ENCODE data around the gene KIAA0319L. TPM values are rescaled to one million over a fixed set of nuclear protein-coding genes. Genes with fewer than 3 reads are reported as not detected.
A peak's percentile ranks its signal among the peaks of the same experiment; 100 is the strongest.

The KIAA0319L gene
- total RNA-seq, 4 donors from 2014 or later: 26.3 to 44.8 (median 38.9) TPM

- Histone ChIP-seq H3K27me3 (peaks cover 89% of the 10 kb centered on the region), H3K4me1 (peaks cover 0 to 37% (median 18%) of the 10 kb centered on the region in 3 donors), H3K4me3 (no peak overlapping the region), H3K36me3 (no peaks in the 10 kb centered on the region), H3K27ac (no peak overlapping the region), H3K9me3 (no peaks in the 10 kb centered on the region)
- no peak for ATAC-seq
- 85% methylated on average over 12 of the region's 30 CpGs; no CpG with 5 or more reads in 1 of the 2 donors for WGBS, 2 donors (ENCODE audit: low coverage in 1 of 2)
- TF ChIP-seq POLR2AphosphoS5 (IDR thresholded peaks at IDR 0.05) (no peak), EP300 (IDR thresholded peaks at IDR 0.05) (no peak), POLR2A (IDR thresholded peaks at IDR 0.05) (no peak), CTCF (IDR thresholded peaks at IDR 0.05) (no peak)
These were observed 17.6 kb upstream of the KIAA0319L start for GRCh38 chr1:35574655-35575415.

- H3K27ac ChIP-seq: no peak overlapping the region
- peaks cover 0 to 38% (median 18%) of the 10 kb centered on the region in 3 donors for H3K4me1 ChIP-seq
- no peak for TF ChIP-seq CTCF (IDR thresholded peaks at IDR 0.05)
- no peak for TF ChIP-seq EP300 (IDR thresholded peaks at IDR 0.05)
- TF ChIP-seq POLR2A (IDR thresholded peaks at IDR 0.05): no peak
- TF ChIP-seq POLR2AphosphoS5 (IDR thresholded peaks at IDR 0.05): no peak
- peaks cover 96% of the 10 kb centered on the region for H3K27me3 ChIP-seq
- no peak overlapping the region for H3K4me3 ChIP-seq
- no peaks in the 10 kb centered on the region for H3K36me3 ChIP-seq
- H3K9me3 ChIP-seq: no peaks in the 10 kb centered on the region
- no peak for ATAC-seq
- no CpG with 5 or more reads among the region's 48 CpGs for WGBS, 2 donors (ENCODE audit: low coverage in 1 of 2)
These were observed 17.0 kb upstream of the KIAA0319L start for GRCh38 chr1:35574125-35574654.

GRCh38 chr1:35573198-35574124, 16.3 kb upstream of the KIAA0319L start, which contains the start of gene TFAP2E:
TSS of gene TFAP2E (plus strand) at chr1:35573314. CDS start at chr1:35573578, 264 bp downstream.
- peak; percentile 26 for ATAC-seq
- no peaks in the 10 kb centered on the region for H3K36me3 ChIP-seq
- peaks cover 94% of the 10 kb centered on the region for H3K27me3 ChIP-seq
- no peak for TF ChIP-seq POLR2A (IDR thresholded peaks at IDR 0.05)
- TF ChIP-seq POLR2AphosphoS5 (IDR thresholded peaks at IDR 0.05): no peak
- no peak for TF ChIP-seq CTCF (IDR thresholded peaks at IDR 0.05)
- TF ChIP-seq EP300 (IDR thresholded peaks at IDR 0.05): no peak
- no CpG with 5 or more reads among the region's 95 CpGs for WGBS, 2 donors (ENCODE audit: low coverage in 1 of 2)
- H3K27ac ChIP-seq: no peak within 1 kb of the TSS
- H3K4me3 ChIP-seq: peak within 1 kb of the TSS in 1 of 2 donors; percentile 48
- H3K9me3 ChIP-seq: no peaks in the 10 kb centered on the region
- H3K4me1 ChIP-seq: peaks cover 0 to 42% (median 18%) of the 10 kb centered on the region in 3 donors

- ATAC-seq: no peak
- H3K27me3 ChIP-seq: peaks cover 83% of the 10 kb centered on the region
- 94 to 100% methylated on average over 1 to 2 of the region's 2 CpGs for WGBS, 2 donors (ENCODE audit: low coverage in 1 of 2)
These were observed 15.1 kb upstream of the KIAA0319L start for GRCh38 chr1:35572296-35572695.

GRCh38 chr1:35571263-35571662, 14.1 kb upstream of the KIAA0319L start:
- Histone ChIP-seq H3K4me3 (no peak overlapping the region), H3K36me3 (peaks cover 0 to 14% of the 10 kb centered on the region in 2 donors), H3K27ac (no peak overlapping the region), H3K4me1 (peaks cover 0 to 20% (median 6%) of the 10 kb centered on the region in 3 donors), H3K27me3 (peaks cover 72% of the 10 kb centered on the region), H3K9me3 (no peaks in the 10 kb centered on the region)
- ATAC-seq: no peak
- WGBS, 2 donors (ENCODE audit: low coverage in 1 of 2): 88 to 90% methylated on average over 7 of the region's 8 CpGs
- TF ChIP-seq POLR2AphosphoS5 (IDR thresholded peaks at IDR 0.05) (no peak), POLR2A (IDR thresholded peaks at IDR 0.05) (no peak), EP300 (IDR thresholded peaks at IDR 0.05) (no peak), CTCF (IDR thresholded peaks at IDR 0.05) (no peak)

More at GRCh38 chr1:35572296-35572695, 15.1 kb upstream of the KIAA0319L start:
- H3K36me3 ChIP-seq: peaks cover 0 to 4% of the 10 kb centered on the region in 2 donors
- no peak for TF ChIP-seq EP300 (IDR thresholded peaks at IDR 0.05)
- no peak overlapping the region for H3K27ac ChIP-seq
- no peaks in the 10 kb centered on the region for H3K9me3 ChIP-seq
- peaks cover 0 to 31% (median 12%) of the 10 kb centered on the region in 3 donors for H3K4me1 ChIP-seq
- no peak overlapping the region for H3K4me3 ChIP-seq
